Neural cell (in vitro differentiated cells): ENCODE measurements around the gene GABRA6.

ENCODE experiments used
- CTCF ChIP-seq: fragments of 450-650 bp; IDR thresholded peaks from 2 replicates; pipeline ENCODE4 v1.5.1; 2014; ENCODE audit warnings: antibody characterized with exemption, mild to moderate bottlenecking, moderate library complexity; ENCODE audit not compliant: poor library complexity, severe bottlenecking
- SMC3 ChIP-seq: fragments of 450-650 bp; conservative IDR thresholded peaks from 2 replicates; pipeline ENCODE4 v1.6.1; 2014; ENCODE audit warnings: antibody characterized with exemption, mild to moderate bottlenecking, moderate library complexity; ENCODE audit not compliant: poor library complexity

GRCh38 chr5:161713042-161713441 lies 27.5 kb downstream of the GABRA6 start:
- no peak for TF ChIP-seq CTCF
- no peak for TF ChIP-seq SMC3
